ENCODE results near the gene NCOR1.
"Not testable (repeated sequence)": the region's sequence is repeated elsewhere in the genome, so short reads cannot be mapped to it uniquely, and the experiment has no call there.

NCOR1 gene

DNA sequence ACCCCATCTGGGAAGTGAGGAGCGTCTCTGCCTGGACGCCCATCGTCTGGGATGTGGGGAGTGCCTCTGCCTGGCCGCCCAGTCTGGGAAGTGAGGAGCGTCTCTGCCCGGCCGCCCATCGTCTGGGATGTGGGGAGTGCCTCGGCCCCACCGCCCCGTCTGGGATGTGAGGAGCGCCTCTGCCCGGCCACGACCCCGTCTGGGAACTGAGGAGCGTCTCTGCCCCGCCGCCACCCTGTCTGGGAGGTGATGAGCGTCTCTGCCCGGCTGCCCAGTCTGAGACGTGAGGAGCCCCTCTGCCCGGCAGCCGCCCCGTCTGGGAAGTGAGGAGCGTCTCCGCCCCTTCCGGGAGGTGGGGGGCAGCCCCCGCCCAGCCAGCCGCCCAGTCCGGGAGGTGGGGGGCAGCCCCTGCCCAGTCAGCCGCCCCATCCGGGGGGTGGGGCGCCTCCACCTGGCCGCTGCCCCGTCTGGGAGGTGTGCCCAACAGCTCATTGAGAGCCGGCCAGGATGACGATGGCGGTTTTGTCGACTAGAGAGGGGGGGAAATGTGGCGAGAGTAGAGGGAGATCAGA is 69.9 kb downstream of the NCOR1 start:
- DNase-seq = not testable (repeated sequence)

DNA sequence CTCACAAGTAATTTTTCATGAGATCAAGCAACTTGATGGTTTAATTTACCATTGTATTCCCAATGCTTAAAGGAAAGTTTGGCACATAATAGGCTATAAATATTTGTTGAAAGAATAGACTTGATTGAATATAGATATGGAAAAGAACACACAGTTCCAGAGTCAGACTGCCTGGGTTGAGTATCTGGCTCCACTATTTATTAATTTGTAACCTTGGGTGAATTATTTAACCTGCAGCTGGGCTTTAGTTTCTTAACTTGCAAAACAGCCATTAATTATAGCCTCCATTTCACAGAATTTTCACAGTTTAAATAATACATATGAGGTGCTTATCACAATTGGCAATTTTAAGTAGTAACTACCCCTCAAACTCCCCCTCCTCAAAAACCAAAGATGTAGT is 73.6 kb downstream of the NCOR1 start:
- no peak for DNase-seq

DNA sequence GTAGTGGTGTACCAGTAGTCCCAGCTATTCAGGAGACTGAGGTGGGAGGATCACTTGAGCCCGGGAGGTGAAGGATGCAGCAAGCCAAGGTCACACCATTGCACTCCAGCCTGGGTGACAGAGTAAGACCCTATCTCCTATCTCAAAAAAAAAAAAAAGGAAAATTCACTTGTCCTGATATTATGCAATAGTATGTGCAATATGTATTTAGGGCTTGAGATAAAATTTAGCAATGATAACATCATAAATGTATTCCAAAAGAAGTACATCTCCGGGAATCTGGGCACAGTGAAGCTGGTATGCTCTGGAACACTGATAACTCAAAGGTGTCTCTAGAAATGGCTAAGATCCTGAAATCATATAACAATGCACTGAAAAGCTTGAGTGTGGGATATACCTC is 74.5 kb downstream of the NCOR1 start:
- DNase-seq = no peak

DNA sequence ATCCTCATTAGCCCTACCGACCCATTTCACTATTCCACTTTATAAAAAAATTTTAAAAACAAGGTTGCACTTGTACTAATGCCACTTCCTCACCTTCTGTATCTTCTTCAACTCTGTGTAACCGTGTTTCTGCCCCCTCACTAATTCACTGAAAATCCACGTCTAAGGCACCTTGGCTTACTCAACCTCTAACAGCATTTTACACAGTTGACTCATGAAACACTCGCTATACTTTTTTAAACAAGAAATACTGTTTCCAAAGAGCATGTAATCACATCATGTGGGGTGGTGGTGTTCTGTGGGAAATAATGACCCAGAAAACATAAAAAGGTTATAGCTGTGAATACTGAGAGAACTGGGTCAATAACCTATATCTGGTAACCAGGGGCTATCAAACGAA is 79.9 kb downstream of the NCOR1 start:
- DNase-seq = no peak

DNA sequence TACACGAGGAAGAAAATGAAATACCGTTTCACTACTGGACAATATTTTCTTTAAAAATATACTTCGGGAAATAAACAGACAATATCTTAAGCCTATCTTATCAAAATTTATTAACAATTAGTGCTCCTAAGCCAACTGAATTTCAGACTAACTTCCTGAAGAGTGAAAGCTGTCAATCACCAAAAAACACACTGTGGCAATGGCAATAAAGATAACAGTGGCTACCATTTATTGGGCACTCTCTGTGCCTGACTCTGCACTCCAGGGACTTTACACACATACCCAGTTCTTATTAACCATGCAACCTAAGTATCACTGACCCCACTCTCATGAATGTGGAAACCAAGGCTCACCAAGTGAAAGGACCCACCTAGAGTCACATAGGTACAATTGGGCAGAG is 83.7 kb downstream of the NCOR1 start:
- no peak for DNase-seq

DNA sequence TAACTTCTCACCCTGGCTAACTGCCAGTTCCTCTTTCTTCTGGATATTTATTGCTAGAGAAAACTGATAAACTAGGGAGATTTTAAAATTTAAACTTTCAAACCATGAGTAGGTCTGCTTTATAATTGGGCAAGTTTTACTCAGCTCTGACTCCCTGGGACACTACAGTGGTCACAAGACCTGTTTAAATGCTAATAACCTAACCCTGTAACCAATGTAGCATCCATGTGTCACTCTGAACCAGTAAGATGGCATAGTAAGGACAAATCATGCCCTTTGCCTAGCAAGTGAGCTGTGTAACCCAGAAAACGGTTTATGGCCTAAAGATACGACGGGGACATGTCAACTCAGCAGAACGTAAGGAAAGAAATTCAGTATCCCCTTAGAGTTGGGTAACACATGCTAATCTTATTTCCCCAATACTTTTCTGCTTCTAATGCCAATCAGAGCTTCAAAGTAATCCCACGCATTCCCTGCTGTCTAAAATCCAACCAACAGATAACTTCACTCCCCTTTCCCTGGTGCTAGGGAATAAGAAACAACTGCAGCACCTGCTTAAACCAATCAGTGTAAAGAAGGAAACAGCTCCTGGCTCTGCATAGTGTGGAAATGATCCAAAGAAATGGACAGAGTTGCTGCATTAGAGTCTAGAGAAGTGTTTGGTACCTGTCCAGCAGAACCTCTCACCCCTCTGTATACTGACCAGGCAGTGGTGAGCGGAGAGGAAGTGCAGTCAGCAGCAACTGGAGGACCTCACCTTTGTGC is 85.7 kb downstream of the NCOR1 start:
- DNase-seq = no peak

DNA sequence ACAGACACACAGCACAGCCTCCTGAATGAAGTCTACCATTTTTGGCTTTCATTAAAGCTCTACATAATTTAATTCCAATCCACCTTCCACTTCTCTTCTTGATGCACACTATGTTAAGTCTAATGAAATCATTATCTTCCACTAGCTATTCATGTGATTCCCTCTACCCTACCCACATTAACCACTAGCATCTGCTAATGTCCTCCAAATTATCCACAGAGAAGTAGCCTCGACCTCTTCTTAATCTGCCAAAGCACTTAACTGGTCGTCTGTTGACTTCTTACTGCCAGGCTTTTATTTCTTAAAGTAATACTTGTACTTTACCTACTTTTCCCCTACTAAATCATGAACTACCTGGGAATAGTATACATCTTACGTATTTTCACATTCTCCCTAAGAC is 91.8 kb downstream of the NCOR1 start:
- no peak for DNase-seq

DNA sequence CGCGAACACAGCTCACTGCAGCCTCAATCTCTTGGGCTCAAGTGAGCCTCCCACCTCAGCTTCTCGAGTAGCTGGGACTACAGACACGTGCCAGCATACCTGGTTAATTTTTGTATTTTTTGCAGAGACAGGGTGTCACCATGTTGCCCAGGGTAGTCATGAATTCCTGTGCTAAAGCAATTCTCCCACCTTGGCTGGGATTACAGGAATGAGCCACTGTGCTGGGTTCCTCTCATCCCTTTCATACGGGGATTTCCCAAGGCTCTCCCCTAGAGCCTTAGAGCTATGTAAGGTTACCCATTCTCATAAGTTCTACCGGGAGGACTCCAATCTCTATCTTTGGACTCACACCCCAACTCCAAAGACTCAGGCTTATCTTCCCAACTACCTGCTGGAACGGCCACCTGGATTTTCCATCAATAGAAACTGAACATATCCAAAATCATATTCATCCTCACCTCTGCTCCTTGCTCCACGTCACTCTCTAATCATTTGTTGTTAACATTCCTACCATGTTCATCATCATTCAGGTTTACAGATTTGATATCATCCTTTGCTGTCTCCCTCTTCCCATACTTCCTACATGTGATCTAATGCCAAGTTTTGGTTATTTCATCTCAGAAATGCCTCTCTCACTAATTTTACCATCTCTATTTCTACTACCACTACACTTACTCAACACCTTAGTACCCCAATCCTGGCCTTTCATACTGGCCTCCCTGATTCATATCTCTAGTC is 92.5 kb downstream of the NCOR1 start:
- no peak for DNase-seq

DNA sequence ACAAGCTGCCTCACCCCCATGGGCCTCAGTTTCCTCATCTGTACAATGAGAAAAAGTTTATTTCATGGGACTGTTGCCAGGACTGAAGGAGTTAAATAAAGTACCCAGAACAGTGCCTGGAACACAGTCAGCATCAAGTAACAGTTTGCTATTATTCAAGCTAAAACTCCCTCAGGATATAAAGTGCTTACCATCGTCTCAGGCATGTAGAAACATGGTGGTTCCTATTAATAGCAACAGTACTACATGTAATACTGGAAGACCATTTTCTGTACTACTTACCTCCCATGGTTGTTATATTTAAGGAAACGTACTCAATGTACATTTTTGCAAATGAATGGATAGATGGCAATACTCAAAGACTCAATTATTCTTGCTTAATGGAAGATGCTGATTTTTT is 93.4 kb downstream of the NCOR1 start:
- DNase-seq = no peak

DNA sequence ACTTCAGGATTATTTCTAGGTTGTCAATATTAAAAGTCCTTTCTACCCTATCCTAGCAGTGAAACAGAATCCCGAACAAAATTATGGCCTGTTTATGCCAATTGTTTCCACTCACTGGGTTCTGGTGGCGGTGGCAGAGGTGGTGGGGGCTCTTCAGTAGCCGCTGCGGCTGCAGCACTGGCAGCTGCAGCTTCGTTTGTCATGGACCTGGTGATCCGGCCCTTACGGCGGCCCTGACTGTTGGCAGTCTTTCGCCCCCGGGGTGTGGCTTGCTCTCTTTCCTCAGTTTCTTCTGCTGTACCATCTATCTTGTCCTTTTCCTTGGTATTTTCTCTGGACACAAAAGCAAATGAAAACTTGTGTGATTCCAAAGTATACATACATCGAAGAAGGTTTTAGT is 94.4 kb downstream of the NCOR1 start:
- DNase-seq = no peak

DNA sequence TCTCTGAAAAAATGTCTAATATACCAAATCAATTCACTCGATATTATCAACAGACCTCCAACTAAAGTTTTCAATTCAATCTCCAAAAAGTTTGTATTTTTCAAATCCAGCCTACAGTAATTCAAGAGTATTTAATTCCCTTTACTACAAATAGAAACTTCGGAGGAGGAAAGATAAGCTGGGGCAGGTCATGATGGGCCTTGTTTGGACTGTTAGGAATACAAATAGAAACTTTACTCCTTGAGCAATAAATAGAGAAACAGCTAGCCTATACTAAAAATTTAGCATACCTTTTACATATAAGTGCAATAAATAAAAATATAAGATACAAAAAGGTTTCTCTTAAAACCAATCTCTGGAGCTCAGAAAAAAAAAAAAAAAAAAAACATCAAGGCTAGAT is 98.2 kb downstream of the NCOR1 start:
- DNase-seq = no peak

DNA sequence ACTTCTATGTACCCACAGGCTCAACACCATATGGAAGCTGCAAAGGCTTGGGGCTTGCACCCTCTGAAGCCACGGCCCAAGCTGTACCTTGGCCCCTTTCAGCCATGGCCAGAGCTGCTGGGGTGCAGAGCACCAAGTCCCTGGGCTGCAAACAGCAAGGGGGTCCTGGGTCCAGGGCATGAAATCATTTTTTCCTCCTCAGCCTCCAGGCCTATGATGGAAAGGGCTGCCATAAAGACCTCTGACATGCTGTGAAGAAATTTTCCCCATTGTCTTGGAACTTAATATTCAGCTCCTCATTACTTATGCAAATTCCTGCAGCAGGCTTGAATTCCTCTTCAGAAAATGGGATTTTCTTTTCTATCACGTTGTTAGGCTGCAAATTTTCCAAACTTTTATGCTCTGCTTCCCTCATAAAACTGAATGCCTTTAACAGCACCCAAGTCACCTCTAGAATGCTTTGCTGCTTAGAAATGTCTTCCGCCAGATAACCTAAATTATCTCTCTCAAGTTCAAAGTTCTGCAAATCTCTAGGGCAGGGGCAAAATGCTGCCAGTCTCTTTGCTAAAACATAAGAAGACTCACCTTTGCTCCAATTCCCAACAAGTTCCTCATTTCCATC is 100.1 kb downstream of the NCOR1 start:
- not testable (repeated sequence) for DNase-seq

DNA sequence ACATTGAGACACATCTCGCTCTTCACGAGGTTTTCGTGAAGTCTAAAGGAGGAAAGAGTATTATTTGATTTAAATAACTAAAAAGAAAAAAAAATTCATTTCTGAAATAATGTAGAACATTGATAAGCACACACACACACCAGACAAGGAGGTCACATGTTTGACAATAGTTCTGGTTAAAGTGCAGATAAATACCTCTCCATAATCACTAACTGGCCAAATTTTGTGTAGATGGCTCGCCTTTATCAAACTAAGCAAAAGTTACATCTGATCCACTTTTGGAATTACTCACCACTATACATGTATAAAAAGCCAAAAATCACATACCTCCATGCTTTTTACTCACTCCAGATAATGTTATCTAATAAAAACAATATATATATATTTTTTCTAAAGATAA is 106.5 kb downstream of the NCOR1 start:
- DNase-seq = no peak

DNA sequence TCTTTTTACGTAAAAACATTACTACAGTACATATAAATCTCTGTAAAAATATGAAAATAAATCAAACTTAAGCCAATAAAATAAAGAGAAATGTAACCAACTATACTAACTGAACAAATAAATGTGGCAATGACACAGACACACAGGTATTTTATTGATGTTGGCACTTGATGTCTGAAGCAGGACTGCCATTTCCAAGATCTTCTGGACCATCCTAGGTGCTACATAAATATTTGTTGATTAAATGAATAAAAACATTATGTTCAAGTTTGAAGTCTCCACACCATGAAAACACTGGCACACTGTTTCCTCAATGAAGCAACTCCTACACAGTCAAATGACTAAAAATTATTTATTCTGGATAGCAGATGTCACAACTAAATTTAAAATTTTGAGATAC is 106.9 kb downstream of the NCOR1 start:
- DNase-seq = no peak

DNA sequence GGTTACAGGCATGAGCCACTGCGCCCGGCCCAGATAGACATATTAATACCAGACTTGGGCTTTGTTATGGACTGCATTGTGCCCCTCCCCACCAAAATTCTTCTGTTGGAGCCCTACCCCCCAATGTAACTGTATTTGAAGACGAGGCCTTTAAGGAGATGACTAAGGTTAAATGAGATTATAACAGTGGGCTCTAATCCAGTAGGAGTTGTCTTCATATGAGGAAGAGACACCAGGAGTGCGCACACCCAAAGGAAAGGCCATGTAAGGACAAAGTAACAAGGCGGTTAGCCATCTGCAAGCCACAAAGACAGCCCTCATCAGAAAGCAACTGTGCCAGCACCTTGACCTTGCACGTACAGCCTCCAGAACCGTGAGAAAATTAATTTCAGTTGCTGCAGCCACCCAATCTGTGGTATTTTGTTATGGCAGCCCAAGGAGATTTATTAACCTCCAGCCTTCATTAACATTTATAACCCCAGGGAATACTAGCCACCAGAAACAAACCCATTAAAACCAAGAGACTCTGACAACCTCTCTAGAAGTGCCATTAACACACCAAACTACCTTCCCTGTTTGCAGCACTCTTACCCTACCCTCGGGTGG is 108.1 kb downstream of the NCOR1 start:
- no peak for DNase-seq

DNA sequence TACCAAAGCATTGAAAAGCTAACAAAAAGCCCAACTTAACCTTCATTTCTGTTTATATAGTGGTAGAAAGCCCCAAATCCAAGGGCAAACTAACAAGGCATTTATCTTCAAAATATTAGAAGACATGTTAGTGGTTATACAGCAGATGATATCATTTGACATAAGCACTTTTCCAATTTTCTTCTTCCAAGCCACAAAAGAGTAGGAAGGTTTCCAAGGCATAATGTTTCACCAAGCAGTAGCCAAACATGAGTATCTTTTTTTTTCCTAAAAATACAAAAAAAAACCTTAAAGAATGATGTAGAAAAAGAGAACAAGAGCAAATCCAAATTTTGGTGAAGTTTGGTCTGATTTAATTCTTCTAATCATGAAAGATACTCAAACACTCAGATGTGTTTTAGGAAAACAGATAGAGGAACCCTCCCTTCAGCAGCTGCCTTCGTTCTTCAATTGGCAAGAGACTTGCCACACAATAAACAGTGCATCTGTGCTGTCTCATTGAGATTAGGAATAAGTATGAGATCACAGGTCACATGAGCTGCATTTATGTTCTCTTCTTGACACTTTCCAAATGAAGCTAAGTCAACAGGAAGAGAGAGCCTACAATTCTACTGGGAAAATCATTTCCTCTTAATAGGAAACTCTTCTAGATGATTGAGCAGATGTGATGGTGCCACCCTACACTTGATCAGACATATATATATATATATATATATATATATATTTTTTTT is 109.0 kb downstream of the NCOR1 start:
- DNase-seq = no peak

DNA sequence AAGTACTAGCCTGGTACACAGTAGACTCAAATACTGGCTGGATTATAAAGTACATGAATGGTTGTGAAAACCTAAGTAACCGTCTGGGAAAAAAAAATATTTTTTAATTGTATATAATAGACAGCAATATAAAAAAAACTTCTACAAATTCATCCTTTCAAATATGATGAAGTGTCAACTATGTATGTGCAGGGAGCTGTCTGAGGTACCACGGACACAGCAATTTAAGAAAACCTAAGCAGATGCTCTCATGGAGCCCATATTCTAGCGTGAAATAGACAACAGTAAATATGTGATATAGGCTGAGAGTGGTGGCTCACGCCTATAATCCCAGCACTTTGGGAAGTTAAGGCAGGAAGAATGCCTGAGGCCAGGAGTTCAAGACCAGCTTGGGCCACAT is 111.1 kb downstream of the NCOR1 start:
- DNase-seq = no peak

DNA sequence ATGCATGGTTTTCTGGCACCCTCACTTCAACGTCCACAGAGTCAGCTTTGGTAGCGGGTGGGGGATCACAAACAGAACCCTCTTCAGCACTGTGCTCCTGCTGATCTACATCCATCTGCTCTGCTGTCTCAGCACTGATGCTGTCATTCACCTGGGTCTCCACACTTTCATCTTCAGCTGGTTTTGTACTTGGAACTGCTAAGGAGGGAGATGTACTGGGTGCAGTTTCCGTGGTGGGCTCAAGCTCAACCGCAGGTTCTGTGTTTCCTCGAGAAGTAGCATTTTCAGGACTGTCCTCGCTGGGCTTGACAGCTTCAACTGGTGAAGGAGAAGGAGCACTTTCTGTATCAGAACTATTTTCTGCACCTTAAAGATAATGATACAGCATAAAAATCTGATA is 113.9 kb downstream of the NCOR1 start:
- DNase-seq = no peak

DNA sequence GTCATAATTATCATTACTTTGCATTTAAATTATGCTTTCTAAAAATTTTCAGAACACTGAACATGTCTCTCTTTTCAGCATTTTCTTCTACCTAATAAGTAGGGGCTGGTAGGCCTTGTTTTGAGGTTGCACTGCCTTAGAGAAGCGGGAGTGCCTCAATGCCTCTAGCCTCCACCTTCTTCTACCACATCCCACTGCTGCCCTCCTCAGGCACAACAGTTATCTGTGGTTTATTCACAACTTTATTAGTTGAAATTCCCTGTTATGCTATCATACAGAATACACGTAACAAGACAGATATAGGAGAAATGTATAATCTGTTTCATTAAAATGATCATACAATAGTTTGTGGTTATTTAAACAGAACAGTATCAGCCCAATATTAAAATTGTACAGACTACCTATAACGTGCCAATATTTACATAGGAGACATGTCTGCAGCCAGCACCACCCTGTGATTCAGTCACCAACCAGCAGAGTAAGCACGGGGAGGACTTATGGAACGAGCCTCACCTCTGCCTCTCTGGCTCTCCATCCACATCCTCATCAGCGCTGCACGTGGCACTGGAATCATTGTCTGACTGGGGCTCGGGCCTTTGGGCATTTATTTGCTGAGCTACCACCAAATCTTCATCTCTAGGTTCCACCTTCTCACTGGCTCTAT is 114.5 kb downstream of the NCOR1 start:
- no peak for DNase-seq

DNA sequence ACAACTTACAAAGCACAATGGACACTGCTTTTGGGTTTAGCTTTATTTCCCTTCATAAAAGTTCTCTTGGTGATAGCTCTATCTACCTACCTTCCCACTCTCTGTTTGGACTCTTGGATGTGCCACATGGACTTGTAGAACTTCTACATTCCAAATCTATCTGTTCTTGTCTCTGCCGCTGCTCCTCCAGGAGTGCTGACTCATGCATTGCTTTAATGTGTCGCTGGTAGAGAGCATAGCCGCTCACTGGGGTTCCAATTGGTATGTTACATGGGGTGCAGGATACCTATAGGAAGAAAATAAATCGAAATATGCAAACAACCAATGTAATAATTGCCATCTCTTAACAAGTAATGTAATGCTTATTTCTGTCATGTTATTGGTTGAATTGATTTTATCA is 123.6 kb downstream of the NCOR1 start:
- DNase-seq = no peak

DNA sequence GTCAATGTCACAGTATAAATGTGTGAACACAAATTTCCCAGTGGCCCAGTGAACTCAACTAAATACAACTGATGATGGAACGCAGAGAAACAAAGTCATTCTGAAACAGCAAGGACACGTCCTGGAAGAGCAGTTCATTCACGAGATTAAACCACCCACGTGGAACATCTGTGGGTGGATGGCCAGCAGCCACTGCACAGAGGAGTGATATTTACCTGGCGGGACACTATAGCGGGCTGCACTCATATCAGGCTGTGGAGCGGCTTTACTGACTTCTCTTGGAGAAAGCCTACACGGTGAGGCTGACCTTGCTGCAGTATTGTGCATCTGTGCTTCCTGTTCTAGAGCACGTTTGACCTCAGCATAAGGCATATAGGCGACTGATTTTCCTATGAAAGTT is 128.4 kb downstream of the NCOR1 start:
- DNase-seq = no peak

DNA sequence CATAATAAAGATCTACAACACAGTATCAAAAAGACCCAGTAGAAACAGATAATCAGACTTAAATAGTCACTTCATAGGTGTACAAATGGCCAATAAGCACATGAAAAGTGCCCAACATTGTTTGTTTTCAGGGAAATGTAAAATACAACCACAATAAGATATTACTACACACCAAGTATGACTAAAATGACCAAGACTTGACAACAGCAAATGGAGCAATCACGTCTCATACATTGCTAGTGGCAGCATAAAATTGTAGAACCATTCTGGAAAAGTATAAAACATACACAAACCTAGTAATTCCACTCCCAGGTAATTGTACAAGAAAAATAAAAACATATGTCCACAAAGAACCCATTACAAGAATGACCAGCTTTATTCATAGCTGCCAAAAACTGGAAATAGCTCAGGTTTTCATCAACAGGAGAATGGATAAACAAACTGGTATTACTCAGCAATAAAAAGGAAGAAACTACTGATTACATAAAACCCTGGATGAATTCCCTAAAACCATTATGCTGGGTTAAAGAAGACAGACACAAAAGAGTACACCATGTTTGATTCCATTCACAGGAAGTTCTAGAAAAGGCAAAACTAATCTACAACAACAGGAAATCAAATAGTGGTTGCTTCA is 130.2 kb downstream of the NCOR1 start:
- no peak for DNase-seq
